ENCODE results near the gene CNTN4.

DNA sequence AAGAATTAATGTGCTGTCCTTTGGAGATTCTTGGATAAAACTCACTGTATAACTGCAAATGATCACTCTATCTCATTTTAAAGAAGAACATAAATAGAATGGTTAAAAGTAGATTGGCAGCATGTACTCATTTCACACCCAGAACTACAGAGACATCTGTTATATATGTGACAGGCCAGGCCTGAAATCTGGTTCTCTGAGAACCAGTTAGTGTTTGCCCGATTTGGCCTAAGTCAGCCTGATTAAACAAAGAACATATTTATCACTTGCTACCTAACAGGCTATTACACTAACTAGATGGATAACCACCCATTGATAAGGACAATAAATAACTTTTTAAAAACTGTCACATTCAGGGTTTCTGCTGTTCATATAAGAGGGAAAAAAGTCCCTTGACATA lies 460.1 kb downstream of the CNTN4 start:
- TF ChIP-seq, protein P1, sequence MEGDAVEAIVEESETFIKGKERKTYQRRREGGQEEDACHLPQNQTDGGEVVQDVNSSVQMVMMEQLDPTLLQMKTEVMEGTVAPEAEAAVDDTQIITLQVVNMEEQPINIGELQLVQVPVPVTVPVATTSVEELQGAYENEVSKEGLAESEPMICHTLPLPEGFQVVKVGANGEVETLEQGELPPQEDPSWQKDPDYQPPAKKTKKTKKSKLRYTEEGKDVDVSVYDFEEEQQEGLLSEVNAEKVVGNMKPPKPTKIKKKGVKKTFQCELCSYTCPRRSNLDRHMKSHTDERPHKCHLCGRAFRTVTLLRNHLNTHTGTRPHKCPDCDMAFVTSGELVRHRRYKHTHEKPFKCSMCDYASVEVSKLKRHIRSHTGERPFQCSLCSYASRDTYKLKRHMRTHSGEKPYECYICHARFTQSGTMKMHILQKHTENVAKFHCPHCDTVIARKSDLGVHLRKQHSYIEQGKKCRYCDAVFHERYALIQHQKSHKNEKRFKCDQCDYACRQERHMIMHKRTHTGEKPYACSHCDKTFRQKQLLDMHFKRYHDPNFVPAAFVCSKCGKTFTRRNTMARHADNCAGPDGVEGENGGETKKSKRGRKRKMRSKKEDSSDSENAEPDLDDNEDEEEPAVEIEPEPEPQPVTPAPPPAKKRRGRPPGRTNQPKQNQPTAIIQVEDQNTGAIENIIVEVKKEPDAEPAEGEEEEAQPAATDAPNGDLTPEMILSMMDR (IDR thresholded peaks at IDR 0.05), result no peak
- TF ChIP-seq EP300 (IDR thresholded peaks at IDR 0.05), result no peak
